Hepatocyte (in vitro differentiated cells): ENCODE measurements around the gene ARFGEF3.

ENCODE experiments used
- EZH2 ChIP-seq: fragments of 200-600 bp; sonication (generic); IDR thresholded peaks from 2 replicates; pipeline ENCODE4 v1.6.1; 2016; ENCODE audit warnings: antibody characterized with exemption, mild to moderate bottlenecking, borderline replicate concordance
- TF ChIP-seq, protein P1 (sequence below): fragments of 200-600 bp; sonication (generic); IDR thresholded peaks from 2 replicates; pipeline ENCODE4 v1.5.1; 2016; ENCODE audit warnings: antibody characterized with exemption, mild to moderate bottlenecking; ENCODE audit not compliant: poor library complexity

DNA sequence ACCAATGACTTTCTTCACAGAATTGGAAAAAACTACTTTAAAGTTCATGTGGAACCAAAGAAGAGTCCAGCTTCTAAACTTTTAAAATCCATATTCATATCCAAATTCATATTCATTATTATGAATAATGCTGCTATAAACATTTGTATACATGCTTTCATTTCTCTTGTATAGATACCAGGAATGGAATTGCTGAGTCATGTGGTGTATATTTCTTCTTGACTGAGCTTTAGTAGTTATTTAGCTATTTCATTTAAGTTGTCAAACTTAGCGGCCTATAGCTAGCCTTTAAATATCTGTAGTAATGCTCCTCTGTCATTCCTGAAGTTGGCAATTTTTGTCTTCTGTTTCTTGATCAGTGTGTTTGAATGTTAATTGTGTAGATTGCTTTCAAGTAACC lies 196.2 kb downstream of the ARFGEF3 start:
- TF ChIP-seq, protein P1, sequence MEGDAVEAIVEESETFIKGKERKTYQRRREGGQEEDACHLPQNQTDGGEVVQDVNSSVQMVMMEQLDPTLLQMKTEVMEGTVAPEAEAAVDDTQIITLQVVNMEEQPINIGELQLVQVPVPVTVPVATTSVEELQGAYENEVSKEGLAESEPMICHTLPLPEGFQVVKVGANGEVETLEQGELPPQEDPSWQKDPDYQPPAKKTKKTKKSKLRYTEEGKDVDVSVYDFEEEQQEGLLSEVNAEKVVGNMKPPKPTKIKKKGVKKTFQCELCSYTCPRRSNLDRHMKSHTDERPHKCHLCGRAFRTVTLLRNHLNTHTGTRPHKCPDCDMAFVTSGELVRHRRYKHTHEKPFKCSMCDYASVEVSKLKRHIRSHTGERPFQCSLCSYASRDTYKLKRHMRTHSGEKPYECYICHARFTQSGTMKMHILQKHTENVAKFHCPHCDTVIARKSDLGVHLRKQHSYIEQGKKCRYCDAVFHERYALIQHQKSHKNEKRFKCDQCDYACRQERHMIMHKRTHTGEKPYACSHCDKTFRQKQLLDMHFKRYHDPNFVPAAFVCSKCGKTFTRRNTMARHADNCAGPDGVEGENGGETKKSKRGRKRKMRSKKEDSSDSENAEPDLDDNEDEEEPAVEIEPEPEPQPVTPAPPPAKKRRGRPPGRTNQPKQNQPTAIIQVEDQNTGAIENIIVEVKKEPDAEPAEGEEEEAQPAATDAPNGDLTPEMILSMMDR: no peak
- no peak for TF ChIP-seq EZH2
